Stimulated activated CD8-positive, alpha-beta memory T cell treated with anti-CD3 and anti-CD28 coated beads, Interleukin-15, amount 100 ng/mL, for 48 hours (primary cell): ENCODE measurements around the gene GALNT7.
"Not testable (repeated sequence)": the region's sequence is repeated elsewhere in the genome, so short reads cannot be mapped to it uniquely, and the experiment has no call there.

Experiments used
- DNase-seq, 2 donors: peaks; one replicate each; pipeline ENCODE4 v3.0.0-alpha.2; 2020; ENCODE audit warnings: low read depth in 2 of 2

Gene GALNT7

GRCh38 chr4:173195109-173195508, 26.5 kb downstream of the GALNT7 start:
- DNase-seq = no peak

DNA sequence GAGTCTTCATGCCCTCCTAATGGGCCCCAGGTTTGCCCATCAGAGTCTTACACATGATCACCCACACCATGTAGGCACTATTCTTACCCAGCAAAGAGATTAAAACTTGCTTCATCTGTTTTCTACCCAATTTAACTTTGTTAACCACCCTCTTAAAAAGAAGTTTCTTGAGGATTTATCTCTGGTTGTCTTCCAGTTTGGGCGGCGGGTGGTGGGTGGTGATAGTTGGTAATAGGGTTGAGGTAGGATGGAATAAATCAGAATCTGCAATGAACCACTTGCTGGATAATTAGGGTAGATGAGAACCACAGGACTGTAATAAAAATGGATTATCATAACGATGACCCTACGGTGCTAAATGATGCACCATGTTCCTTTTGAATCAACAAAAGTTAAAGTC, 30.9 kb downstream of the GALNT7 start:
- DNase-seq = no peak

DNA sequence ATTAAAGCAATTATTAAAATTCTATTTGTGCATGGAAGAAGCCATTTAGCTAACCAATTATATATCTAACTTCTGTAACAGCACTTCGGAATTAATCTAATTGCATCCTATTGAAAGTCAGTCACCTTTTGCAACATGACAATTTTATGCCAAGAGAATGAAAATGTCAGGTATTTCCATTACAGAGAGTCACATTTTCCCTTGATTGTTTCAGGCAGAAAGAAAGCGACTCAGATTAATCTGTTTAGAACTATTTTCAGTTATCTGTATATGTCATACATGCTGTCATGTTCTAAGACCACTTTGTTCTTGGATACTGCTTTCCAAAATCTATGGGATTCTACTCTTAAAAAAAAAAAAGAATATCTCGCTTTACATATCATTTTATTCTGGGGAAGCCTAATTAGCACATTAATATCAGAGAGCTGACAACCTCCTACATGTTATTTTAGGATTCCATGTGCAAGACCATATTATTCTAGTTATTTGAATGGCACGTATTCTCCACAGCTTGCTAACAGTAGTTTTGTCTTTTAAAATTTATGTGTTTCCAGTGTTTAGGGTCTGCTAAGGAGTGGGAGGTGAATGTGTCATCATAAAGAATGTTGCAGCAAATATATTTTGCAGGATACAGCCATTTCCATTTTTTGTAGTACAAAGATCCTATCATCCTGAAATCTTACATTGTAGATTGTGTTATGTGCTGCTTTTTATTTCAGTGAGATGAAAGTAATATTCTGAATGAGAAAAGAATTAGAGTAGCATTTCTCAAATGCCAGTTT, 31.7 kb downstream of the GALNT7 start:
- DNase-seq = no peak

GRCh38 chr4:173202395-173202794, 33.8 kb downstream of the GALNT7 start:
- no peak for DNase-seq

GRCh38 chr4:173205656-173206055, 37.0 kb downstream of the GALNT7 start:
- no peak for DNase-seq

DNA sequence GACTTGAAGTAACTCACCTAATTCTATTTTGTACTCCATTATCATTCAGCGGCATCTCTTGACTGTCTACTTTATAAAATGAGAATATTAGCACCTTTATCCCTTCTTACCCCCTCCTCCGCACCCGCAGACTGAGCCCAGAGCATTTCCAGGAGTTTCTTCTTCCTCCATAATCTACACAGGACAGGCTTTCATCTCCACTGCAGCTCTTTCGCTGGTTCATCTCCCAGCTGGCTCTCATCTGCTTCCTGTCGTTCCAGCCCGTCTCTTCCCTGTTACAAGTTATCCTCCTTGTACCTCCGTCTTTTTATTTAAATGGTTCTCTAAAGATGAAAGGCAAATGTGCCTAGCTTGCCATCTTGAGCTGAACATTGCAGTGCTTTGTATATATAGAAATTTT, 39.8 kb downstream of the GALNT7 start:
- no peak for DNase-seq

DNA sequence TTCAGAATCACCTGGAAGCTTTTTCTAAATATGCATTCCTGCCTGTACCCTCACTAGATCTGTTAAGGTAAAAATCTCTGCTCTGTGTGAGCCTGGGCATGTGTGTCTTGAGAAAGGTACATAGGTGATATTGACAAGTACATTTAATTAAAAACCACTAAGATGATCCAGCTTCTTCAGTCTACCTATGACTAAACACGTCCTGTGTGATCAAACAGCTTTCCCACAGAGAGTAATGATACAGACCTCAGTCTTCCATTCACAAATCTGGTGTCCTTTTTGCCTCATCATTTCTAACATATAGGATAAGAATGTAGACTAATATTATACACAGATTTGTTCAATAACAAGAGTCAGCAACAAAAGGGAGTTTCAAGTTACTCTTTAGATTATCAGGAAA, 42.6 kb downstream of the GALNT7 start:
- DNase-seq = no peak

DNA sequence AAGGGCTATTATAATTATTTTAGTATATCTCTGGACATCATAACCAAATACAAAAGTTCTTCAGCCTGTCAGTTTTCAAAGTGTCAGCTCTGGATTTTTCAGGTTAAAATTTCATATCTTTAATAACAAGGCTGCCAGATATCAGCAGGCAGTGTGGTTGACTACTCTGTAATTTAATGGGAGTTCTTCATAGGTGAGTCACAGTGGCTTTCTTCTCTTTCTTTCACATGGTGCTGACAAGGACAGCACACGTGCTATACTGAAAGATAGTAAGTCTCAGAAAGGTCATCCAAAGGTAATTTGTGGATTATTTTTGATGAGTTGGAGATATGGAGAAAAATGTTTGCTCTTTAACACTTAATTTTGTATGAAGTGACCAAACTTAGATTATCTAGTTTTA, 43.2 kb downstream of the GALNT7 start:
- no peak for DNase-seq

DNA sequence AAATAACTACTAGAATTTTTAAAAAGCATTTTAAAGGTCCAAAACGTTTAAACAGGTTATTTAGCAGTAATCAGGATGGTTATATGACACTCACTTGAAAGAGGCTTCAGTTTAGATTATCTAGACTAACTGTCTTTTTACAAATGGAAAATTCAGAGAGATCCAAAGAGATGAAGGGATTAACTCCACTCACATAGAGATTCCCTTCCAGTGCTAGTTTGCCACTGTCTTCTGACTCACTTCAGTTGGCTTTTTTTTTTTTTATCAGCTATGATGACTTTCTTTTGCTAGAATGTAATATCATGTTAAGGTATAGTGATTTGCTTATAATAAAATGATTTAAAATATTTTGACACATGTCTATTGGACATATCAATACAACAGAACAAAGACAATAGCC, 43.8 kb downstream of the GALNT7 start:
- DNase-seq = no peak

DNA sequence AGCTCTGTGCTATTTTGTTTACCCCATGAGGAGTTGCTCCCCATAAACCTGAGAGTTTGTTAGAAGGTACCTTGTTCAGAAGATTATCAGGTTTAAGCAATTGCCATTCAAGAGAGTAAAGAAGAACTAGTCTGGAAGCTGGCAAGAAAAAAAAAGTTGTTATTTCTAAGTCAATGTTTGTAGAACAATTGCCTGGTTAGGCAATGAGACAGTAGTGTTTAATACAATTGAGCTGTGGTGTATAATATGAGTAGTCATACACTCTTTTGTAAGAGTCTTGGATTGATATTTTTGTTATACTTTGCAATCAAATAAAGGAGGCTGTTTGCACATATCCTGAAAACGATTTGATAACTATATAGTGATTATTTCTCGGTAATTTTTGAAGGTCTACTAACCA, 44.7 kb downstream of the GALNT7 start:
- no peak for DNase-seq

DNA sequence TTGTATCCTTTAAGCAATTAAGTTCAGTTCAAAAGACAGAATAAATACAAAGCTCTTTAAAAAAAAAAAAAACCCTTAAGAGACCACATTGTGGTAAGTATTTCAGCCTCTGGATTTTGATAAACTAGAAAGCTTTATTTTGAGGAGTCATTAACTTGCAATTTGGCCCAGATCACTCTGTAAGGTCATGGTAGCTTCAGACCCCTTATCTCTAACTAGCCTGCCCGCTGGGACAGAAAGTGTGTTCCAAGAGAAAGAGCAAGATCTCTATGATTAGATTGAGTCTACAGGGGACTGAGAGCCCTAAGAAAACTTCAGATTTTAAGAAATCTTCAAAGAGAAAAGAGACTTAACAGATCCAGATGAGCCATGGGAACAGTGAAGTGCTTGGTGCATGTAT, 45.6 kb downstream of the GALNT7 start:
- DNase-seq = no peak

DNA sequence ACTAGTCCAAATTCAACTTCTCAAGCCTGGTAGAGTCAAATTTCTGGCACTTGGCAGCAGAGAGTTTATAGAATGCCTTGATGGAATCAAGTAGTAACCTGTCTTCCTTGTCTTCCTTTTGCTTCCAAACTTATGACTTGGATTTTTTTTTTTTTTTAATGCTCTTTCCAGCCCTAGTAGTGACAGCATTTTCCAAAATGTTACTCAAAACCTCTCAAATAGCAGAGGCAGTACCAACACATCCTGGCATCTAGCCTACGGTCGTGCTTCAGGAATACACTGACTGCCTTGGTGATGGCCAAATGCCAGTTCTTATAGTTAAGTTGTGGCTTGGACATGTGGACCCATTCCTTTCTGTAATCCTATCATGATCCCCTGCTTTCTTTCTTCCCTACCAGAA, 46.0 kb downstream of the GALNT7 start:
- DNase-seq = no peak

- DNase-seq = no peak
Observed at GRCh38 chr4:173217075-173217474, 48.5 kb downstream of the GALNT7 start.

GRCh38 chr4:173217727-173218126, 49.1 kb downstream of the GALNT7 start:
- DNase-seq = no peak

DNA sequence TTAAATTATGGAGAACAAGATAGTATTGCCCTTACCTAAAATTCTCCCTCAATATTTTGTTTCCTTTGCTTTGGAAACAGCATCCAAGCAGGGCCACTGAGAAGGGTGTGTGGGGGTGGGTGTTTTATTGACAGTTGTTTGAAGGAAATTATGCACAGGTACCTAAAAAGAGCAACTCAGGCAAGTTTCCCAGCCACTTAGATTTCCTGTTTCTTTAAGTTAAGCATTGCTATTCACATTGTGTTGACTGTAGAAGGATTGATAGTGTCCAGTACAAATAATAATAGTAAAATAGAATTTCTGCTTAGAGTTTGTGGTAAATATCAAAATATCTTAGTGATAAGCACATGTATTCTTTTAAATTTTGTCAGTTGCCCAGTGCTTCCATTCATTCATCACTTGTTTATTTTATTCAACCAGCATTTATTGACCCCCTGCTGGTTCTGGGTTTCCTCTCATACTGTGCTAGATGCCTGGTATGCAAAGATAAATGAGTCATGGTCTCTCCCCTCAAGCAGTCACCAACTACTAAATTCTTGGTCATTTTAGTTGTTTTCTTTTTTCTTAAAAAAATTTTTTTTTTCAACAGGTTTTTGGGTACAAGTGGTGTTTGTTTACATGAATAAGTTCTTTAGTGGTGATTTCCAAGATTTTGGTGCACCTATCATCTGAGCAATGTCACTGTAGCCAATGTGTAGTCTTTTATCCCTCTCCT, 50.0 kb downstream of the GALNT7 start:
- no peak for DNase-seq

- not testable (repeated sequence) for DNase-seq
Observed at GRCh38 chr4:173219126-173219437, 50.5 kb downstream of the GALNT7 start.

- DNase-seq = no peak
Observed at GRCh38 chr4:173223743-173224142, 55.1 kb downstream of the GALNT7 start.

- DNase-seq = no peak
Observed at GRCh38 chr4:173226401-173226888, 57.8 kb downstream of the GALNT7 start.

- DNase-seq = no peak
Observed at GRCh38 chr4:173227756-173228155, 59.1 kb downstream of the GALNT7 start.

DNA sequence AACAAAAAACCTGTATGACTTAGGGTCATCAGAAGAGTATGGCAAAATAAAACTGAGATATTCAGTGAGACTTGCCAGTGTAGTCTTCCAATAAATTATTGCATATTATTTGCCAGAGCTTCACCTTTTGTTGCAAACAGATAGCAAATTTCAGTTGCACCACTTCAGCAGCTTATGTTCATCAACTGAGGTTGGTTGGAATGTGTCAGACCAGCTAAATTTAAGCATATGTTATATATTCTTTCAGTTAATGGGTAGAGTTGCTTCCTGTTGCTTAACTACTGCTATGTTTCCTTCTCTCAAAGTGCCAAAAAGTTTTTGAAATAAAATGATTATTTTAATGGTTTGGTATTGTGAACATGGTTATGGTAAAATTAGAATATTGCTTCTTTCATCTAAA, 61.5 kb downstream of the GALNT7 start:
- no peak for DNase-seq

DNA sequence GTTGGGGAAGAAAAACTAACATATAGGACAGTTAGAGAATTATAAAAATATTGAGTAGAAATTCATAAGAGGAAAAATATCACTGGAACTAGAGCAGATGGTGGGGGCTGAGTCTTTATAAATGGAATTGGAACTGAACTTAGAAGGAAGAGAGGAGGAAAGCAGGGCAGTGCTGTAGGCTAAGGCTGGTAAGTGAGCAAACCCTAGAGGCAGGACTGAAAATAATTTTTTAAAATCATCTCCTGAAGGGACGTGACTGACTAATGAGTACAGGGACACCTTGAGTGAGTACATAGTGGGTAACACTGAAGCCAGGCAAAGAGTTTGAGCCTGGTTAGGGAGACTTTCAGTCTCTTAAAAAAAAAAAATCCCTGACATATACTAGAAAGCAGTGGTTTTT, 63.3 kb downstream of the GALNT7 start:
- no peak for DNase-seq

DNA sequence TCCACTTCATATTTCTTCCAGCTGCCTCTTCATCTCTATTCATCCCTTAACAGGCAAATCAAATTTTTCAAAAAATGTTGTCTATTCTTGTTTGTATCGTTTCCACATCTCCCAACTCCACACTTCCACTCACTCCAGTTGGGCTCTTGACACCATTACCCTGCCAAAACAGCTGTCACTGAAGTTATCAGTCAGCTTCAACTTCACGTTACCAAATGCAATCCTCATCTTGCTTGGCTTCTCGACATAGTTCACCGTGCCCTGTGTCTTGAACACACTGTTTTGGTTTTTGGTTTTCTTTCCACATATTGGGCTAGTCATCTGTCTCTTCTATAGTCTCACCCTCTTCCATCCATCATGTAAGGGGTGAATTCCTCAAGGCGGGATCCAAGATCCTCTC, 65.2 kb downstream of the GALNT7 start:
- no peak for DNase-seq

DNA sequence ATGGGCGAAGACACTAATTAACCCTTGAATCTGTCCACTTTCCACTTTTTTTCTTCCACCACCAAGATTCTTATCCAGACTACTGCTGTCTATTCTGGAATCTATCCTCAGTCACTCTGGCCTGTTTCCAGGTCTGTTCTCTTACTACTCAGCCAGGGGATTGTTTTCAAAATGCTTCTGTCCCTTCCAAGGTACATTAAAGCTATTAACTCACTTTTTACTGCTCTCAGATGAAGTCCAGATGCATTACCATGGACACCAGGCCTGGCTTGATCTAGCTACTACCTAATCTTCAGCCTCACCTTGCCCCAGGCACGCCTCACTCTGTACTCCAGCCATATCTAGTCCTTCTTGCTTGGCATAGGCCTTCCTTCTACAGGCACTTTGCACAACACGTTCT, 66.4 kb downstream of the GALNT7 start:
- DNase-seq = no peak

DNA sequence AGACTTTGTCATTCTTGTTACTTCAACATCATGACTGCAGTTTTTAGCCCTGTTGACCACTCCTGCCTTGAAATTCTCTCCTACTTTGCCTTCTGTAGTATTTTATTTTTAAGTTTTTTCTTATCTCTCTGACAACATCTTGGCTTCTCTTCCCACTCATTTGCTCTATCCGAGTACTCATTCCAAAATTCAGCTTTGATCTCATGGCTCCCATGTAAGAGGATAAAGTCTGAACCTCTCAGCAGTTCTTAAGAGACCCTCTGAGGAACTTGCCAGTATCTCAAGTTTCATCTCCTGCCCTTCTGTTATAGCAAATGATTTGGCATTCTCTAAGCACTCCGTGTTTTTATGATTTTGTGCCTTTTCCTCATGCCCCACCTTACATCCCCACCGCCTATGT, 67.7 kb downstream of the GALNT7 start:
- DNase-seq = no peak
